GM12891 (cell line): ENCODE data around the gene KEAP1.

Source experiments
- DNase-seq: peaks from one replicate; pipeline ENCODE4 v3.0.0; 2011; ENCODE audit warnings: low spot score; ENCODE audit not compliant: insufficient read length
- FAIRE-seq: peaks from 2 replicates; lab custom pipeline; 2011; peaks lifted over from hg19 to GRCh38; lab: Jason Lieb, UNC
- PAX5 ChIP-seq: IDR thresholded peaks from 2 replicates; pipeline ENCODE4 v1.6.1; 2011; ENCODE audit warnings: low read length, moderate library complexity, mild to moderate bottlenecking; ENCODE audit not compliant: insufficient read depth, severe bottlenecking
- POLR2A ChIP-seq: IDR thresholded peaks from 2 replicates; pipeline ENCODE4 v1.6.1; 2011; ENCODE audit warnings: low read depth, low read length, control low read depth
- POLR2AphosphoS5 ChIP-seq: IDR thresholded peaks from 2 replicates; pipeline ENCODE4 v1.6.1; 2011; ENCODE audit warnings: low read depth, low read length, control low read depth
- POU2F2 ChIP-seq: IDR thresholded peaks from 2 replicates; pipeline ENCODE4 v1.6.1; 2011; ENCODE audit warnings: low read depth, mild to moderate bottlenecking, control low read depth, low read length, moderate library complexity
- SPI1 ChIP-seq: IDR thresholded peaks from 2 replicates; pipeline ENCODE4 v1.6.1; 2011; ENCODE audit warnings: low read depth, low read length, control low read depth
- TAF1 ChIP-seq: IDR thresholded peaks from 2 replicates; pipeline ENCODE4 v1.6.1; 2011; ENCODE audit warnings: low read depth, low read length, control low read depth

KEAP1 gene

GRCh38 chr19:10525636-10526035 lies 22.5 kb upstream of the KEAP1 start:
- FAIRE-seq (no peak), DNase-seq (no peak)
- no peak for TF ChIP-seq PAX5
- TF ChIP-seq SPI1, result no peak
- no peak for TF ChIP-seq POU2F2
- TF ChIP-seq POLR2AphosphoS5, result no peak
- TF ChIP-seq POLR2A, result no peak
- no peak for TF ChIP-seq TAF1

DNA sequence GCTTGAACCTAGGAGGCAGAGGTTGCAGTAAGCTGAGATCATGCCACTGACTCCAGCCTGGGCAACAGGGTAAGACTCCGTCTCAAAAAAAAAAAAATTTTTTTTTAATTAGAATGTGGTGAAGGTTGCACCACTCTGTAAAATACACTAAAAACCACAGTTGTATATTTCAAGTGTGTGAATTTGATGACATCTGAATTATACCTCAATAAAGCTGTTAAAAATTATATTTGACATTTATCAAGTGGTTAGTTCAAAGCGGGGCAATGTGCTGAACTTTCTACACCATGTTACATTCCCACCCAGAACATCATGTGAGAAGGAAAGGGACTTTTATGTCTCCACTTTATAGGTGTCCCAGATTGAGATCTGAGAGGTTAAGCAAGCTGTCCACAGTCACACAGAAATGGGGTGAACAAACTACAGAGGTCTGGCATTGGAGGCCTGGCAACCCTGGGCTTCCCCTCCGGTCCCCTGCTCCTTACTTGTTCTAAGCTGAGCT lies 20.0 kb upstream of the KEAP1 start:
- FAIRE-seq (no peak), DNase-seq (no peak)
- no peak for TF ChIP-seq SPI1
- TF ChIP-seq POU2F2, result no peak
- TF ChIP-seq TAF1, result no peak
- TF ChIP-seq POLR2A, result no peak
- no peak for TF ChIP-seq PAX5
- no peak for TF ChIP-seq POLR2AphosphoS5

- no peak for TF ChIP-seq PAX5
- TF ChIP-seq POU2F2, result no peak
- TF ChIP-seq POLR2A, result no peak
- TF ChIP-seq POLR2AphosphoS5, result no peak
- no peak for DNase-seq
These were observed 18.5 kb upstream of the KEAP1 start for GRCh38 chr19:10521461-10522171.

DNA sequence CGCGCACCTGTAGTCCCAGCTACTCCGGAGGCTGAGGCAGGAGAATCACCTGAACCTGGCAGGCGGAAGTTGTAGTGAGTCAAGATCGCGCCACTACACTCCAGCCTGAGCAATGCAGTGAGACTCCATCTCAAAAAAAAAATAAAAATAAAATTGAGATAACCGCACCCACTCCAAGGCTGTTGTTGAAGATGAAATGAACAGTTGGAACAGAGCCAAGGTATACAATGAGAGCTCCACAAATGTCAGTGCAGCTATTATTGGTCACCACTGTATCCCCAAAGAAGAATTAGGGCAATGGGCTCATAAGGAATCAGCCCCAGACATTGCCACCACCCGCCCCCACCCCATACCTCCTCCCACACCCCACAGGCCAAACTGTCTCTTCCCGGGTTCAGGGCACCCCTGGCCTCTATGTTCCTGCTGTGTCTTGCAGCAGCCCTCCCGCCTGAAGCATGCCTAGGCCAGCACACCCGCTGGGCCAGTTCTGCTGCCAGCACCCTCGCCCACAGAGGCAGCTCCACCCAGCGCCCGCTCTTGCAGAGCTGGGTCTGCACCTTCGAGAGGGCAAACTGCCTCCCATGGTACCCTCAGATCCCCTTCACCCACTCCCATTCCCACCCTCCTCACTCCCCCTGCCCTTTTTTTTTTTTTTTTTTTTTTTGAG lies 17.6 kb upstream of the KEAP1 start:
- no peak for TF ChIP-seq POU2F2
- no peak for TF ChIP-seq PAX5
- TF ChIP-seq SPI1, result no peak
- no peak for TF ChIP-seq POLR2A
- TF ChIP-seq POLR2AphosphoS5, result no peak
- TF ChIP-seq TAF1, result no peak
- FAIRE-seq, result no peak
- DNase-seq, result no peak

More at GRCh38 chr19:10521461-10522171, 18.5 kb upstream of the KEAP1 start:
- no peak for FAIRE-seq

DNA sequence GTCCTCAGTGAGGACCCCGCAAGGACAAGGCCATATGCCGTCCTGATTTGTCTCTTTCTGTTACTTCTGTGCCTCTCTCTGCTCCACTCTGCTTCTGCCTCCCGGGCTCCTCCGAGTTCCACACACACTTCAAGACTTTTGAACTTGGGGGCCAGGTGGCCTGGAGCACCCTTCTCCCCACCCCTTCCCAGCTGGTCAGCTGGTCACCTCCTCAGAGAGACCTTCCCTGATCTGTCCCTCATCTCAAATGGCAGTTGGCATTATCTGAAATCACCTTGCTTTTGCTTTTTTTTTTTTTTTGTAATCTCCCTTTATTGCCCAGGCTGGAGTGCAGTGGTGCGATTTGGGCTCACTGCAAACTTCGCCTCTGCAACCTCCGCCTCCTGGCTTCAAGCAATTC lies 16.3 kb upstream of the KEAP1 start:
- FAIRE-seq, result no peak
- no peak for TF ChIP-seq SPI1
- no peak for TF ChIP-seq POU2F2
- TF ChIP-seq TAF1, result no peak
- no peak for TF ChIP-seq POLR2AphosphoS5
- TF ChIP-seq POLR2A, result no peak
- no peak for TF ChIP-seq PAX5
- no peak for DNase-seq

GRCh38 chr19:10518444-10519361 lies 15.5 kb upstream of the KEAP1 start:
- DNase-seq (no peak), FAIRE-seq (no peak)
- TF ChIP-seq TAF1 (no peak), SPI1 (no peak), PAX5 (no peak), POLR2A (no peak), POU2F2 (no peak), POLR2AphosphoS5 (no peak)

GRCh38 chr19:10517760-10518443 lies 14.7 kb upstream of the KEAP1 start:
- no peak for DNase-seq
- TF ChIP-seq PAX5 (no peak), POLR2AphosphoS5 (no peak), TAF1 (no peak), POU2F2 (no peak), SPI1 (0 out of 2 replicates have a peak, but pooled peaks have one; percentile 8)
- FAIRE-seq, result no peak

GRCh38 chr19:10517361-10517759 lies 14.2 kb upstream of the KEAP1 start, which contains the start of gene S1PR5:
S1PR5 (minus strand) TSS chr19:10517447; CDS start chr19:10515011, 2,436 bp downstream.
- no peak for FAIRE-seq
- TF ChIP-seq TAF1 (no peak), SPI1 (no peak), POLR2AphosphoS5 (no peak), POLR2A (no peak), POU2F2 (no peak), PAX5 (no peak)
- no peak for DNase-seq

DNA sequence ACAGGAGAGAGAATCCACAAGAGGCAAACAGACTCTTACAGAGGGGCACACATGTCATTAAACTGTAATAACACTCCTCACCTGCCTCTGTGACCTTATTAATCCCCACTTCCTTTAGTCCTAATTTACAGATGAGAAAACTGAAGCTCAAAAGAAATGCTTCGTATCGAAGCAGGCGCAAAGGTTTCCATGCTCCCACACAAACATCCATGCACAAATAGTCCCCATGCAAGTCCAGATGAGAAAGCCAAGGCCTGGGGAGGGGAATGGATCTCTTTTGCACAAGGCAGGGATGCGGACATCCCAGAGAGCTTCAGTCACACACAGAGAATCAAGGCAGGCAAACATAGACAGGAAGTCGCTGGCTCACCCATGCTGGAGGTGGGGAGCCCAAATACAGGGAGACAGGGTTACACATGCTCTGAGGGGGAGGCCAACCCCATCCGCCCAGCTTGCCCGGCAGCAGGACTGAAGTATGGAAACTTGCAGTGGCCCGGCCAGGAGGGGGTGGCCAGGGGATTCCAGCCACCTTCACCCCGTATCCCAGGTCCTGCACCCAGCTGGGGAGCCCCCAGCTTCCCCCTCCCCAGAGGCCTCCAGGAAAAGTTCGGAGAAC lies 13.6 kb upstream of the KEAP1 start:
- DNase-seq (no peak), FAIRE-seq (no peak)
- no peak for TF ChIP-seq TAF1
- TF ChIP-seq POLR2A, result no peak
- no peak for TF ChIP-seq POLR2AphosphoS5
- TF ChIP-seq PAX5, result no peak
- no peak for TF ChIP-seq POU2F2
- TF ChIP-seq SPI1, result no peak
